Gastrocnemius medialis (tissue), 4 donors: ENCODE results near the gene PHF21B.

Source experiments
- POLR2A ChIP-seq, 2 donors: fragments of 450-650 bp; IDR thresholded peaks; one replicate each; pipeline ENCODE4 v1.6.1; 2017; ENCODE audit warnings: antibody characterized with exemption in 2 of 2, mild to moderate bottlenecking in 2 of 2, moderate library complexity in 2 of 2
- TF ChIP-seq, protein P1 (sequence below), 5 experiments: fragments of 450-650 bp in 3 of 5; fragments of 200-600 bp in 2 of 5; sonication (generic) in 2 of 5; IDR thresholded peaks in 4 of 5; conservative IDR thresholded peaks in 1 of 5; 1 replicate in 4 of 5; 2 replicates in 1 of 5; pipeline ENCODE4 v1.5.1; 2016 to 2019; ENCODE audit warnings: antibody characterized with exemption in 5 of 5, mild to moderate bottlenecking in 3 of 5, moderate library complexity in 3 of 5

DNA sequence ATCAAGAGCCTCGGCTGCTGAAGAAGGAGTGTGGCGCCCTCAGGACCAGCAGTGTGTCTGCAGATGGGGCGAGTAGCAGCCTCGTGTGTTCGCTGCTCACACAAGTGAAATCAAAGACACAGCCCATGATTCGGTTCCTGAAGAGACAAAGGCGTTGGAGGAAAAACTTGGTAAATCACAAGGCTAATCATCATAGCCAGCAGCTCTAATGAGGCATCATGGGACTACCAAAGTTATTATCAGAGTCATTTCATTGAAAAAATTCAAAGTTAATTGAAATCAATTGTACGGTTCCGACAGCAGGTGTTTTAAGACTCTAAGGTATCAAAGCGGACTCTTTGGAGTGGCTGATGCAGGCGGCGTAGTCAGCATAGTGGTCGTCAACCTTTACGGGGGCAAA lies 9.5 kb downstream of the PHF21B start:
- TF ChIP-seq POLR2A (IDR thresholded peaks at IDR 0.05), result no peak
- TF ChIP-seq, protein P1, sequence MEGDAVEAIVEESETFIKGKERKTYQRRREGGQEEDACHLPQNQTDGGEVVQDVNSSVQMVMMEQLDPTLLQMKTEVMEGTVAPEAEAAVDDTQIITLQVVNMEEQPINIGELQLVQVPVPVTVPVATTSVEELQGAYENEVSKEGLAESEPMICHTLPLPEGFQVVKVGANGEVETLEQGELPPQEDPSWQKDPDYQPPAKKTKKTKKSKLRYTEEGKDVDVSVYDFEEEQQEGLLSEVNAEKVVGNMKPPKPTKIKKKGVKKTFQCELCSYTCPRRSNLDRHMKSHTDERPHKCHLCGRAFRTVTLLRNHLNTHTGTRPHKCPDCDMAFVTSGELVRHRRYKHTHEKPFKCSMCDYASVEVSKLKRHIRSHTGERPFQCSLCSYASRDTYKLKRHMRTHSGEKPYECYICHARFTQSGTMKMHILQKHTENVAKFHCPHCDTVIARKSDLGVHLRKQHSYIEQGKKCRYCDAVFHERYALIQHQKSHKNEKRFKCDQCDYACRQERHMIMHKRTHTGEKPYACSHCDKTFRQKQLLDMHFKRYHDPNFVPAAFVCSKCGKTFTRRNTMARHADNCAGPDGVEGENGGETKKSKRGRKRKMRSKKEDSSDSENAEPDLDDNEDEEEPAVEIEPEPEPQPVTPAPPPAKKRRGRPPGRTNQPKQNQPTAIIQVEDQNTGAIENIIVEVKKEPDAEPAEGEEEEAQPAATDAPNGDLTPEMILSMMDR (IDR thresholded peaks at IDR 0.05 in 4 of 5, conservative IDR thresholded peaks at IDR 0.05 in 1 of 5), result no peak
